Prostate gland (tissue), 2 donors: ENCODE results near the gene TFRC. TPM values are rescaled to one million over a fixed set of nuclear protein-coding genes. Genes with fewer than 3 reads are reported as not detected.

Experiments used
- DNase-seq: peaks from one replicate; pipeline ENCODE4 v3.0.0-alpha.2; 2019; ENCODE audit warnings: low spot score
- H3K27ac ChIP-seq, 2 donors: fragments of 200-600 bp; sonication (generic); 2 replicates each; pipeline ENCODE4 v1.5.1; 2017 to 2019
- H3K27me3 ChIP-seq: fragments of 200-600 bp; sonication (generic); replicated peaks from 2 replicates; pipeline ENCODE4 v1.5.1; 2019; ENCODE audit not compliant: insufficient read depth
- H3K36me3 ChIP-seq, 2 donors: fragments of 200-600 bp; sonication (generic); 1 replicate in 1 of 2; 2 replicates in 1 of 2; pipeline versions ENCODE4 v1.5.1 to v1.8.1; 2017 to 2019
- H3K4me1 ChIP-seq: fragments of 200-600 bp; sonication (generic); replicated peaks from 2 replicates; pipeline ENCODE4 v1.5.1; 2019
- H3K4me3 ChIP-seq, 2 donors: fragments of 200-600 bp; sonication (generic); 2 replicates each; pipeline ENCODE4 v1.5.1; 2017 to 2019
- H3K9me3 ChIP-seq: fragments of 200-600 bp; sonication (generic); 2 replicates; pipeline ENCODE4 v1.5.1; 2017
- POLR2A ChIP-seq: fragments of 450-650 bp; IDR thresholded peaks from one replicate; pipeline ENCODE4 v1.6.1; 2016; ENCODE audit warnings: antibody characterized with exemption, mild to moderate bottlenecking
- POLR2AphosphoS5 ChIP-seq: sonication (generic); formaldehyde crosslinking; IDR thresholded peaks from one replicate; pipeline ENCODE4 v1.6.1; 2017; ENCODE audit warnings: antibody characterized with exemption
- WGBS: methylation state at CpG from one replicate; pipeline ENCODE4 v1.1.5; 2018; 5-methylcytosine and 5-hydroxymethylcytosine counted together
- intact Hi-C: fragments of 100-400 bp; cut with DNase I; formaldehyde crosslinking; loops from one replicate; pipeline ENCODE4 v1.14.2; 2022
- total RNA-seq, 2 donors: library from RNA; depleted of rRNA; stranded (reverse); fragments of >200 nt; gene quantifications; one replicate each; pipeline ENCODE4 v1.1.0, GENCODE V29; 2016
- TF ChIP-seq, protein P1 (sequence below), 4 experiments: fragments of 200-600 bp in 2 of 4; fragments of 450-650 bp in 2 of 4; sonication (generic) in 2 of 4; IDR thresholded peaks; 1 replicate in 3 of 4; 2 replicates in 1 of 4; pipeline ENCODE4 v1.5.1; 2016 to 2019; ENCODE audit warnings: antibody characterized with exemption in 4 of 4, mild to moderate bottlenecking in 2 of 4, moderate library complexity in 2 of 4

The TFRC gene
- total RNA-seq, 2 donors from 2014 or later = 33.8 to 68.1 TPM

DNA sequence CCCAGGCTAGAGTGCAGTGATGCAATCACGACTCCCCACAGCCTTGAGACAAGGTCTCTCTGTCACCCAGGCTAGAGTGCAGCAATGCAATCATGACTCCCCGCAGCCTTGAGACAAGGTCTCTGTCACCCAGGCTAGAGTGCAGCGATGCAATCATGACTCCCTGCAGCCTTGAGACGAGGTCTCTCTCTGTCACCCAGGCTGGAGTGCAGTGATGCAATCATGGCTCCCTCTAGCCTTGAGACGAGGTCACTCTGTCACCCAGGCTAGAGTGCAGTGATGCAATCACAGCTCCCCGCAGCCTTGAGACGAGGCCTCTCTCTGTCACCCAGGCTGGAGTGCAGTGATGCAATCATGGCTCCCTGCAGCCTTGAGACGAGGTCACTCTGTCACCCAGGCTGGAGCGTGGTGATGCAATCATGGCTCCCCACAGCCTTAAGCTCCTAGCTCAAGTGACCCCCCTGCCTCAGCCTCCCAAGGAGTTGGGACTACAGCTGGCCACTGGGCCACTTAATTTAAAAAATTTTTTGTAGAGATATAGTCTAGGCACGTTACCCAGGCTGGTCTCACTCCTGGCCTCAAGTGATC is 26.1 kb downstream of the TFRC start:
- Histone ChIP-seq H3K27me3 (no peaks in the 10 kb centered on the region), H3K36me3 (peaks cover 8 to 18% of the 10 kb centered on the region in 2 donors), H3K4me1 (no peaks in the 10 kb centered on the region), H3K27ac (no peak overlapping the region), H3K4me3 (no peak overlapping the region), H3K9me3 (no peaks in the 10 kb centered on the region)
- intact Hi-C loops = no loop called here
- DNase-seq = no peak
- 87% methylated on average over 10 of the region's 10 CpGs for WGBS
- TF ChIP-seq, protein P1, sequence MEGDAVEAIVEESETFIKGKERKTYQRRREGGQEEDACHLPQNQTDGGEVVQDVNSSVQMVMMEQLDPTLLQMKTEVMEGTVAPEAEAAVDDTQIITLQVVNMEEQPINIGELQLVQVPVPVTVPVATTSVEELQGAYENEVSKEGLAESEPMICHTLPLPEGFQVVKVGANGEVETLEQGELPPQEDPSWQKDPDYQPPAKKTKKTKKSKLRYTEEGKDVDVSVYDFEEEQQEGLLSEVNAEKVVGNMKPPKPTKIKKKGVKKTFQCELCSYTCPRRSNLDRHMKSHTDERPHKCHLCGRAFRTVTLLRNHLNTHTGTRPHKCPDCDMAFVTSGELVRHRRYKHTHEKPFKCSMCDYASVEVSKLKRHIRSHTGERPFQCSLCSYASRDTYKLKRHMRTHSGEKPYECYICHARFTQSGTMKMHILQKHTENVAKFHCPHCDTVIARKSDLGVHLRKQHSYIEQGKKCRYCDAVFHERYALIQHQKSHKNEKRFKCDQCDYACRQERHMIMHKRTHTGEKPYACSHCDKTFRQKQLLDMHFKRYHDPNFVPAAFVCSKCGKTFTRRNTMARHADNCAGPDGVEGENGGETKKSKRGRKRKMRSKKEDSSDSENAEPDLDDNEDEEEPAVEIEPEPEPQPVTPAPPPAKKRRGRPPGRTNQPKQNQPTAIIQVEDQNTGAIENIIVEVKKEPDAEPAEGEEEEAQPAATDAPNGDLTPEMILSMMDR (IDR thresholded peaks at IDR 0.05) = no peak

GRCh38 chr3:196055240-196055639 is 26.6 kb downstream of the TFRC start:
- intact Hi-C loops = no loop called here
- no peak overlapping the region for H3K4me3 ChIP-seq
- no peaks in the 10 kb centered on the region for H3K4me1 ChIP-seq
- peaks cover 8 to 18% of the 10 kb centered on the region in 2 donors for H3K36me3 ChIP-seq
- no peak for DNase-seq
- H3K9me3 ChIP-seq = no peaks in the 10 kb centered on the region
- H3K27ac ChIP-seq = no peak overlapping the region
- no peak for TF ChIP-seq POLR2AphosphoS5
- TF ChIP-seq, protein P1 (IDR thresholded peaks at IDR 0.05) = no peak
- TF ChIP-seq POLR2A = no peak
- WGBS = 84% methylated on average over 8 of the region's 8 CpGs
- H3K27me3 ChIP-seq = no peaks in the 10 kb centered on the region

DNA sequence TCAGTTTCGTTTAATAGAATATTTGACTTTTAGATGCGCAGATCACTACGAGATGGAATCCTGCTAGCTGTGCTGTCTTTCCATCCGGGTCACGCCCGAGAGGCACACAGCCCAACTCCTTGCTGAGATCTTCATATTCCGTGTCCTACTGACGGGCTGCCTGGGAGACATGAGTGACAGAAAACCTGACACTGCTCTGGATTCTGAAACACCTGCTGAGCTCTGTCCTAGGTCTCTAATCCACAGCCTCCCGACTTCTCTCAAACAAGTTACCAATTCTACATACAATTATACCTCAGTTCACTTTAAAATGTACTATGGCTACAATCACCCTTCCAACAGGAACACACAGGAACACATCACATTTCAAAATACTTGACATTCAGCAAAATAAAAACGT is 27.2 kb downstream of the TFRC start:
- TF ChIP-seq POLR2AphosphoS5 (no peak), POLR2A (no peak)
- TF ChIP-seq, protein P1 (IDR thresholded peaks at IDR 0.05) = no peak
- Histone ChIP-seq H3K36me3 (peaks cover 8 to 18% of the 10 kb centered on the region in 2 donors), H3K27me3 (no peaks in the 10 kb centered on the region), H3K4me1 (no peaks in the 10 kb centered on the region), H3K4me3 (no peak overlapping the region), H3K27ac (no peak overlapping the region), H3K9me3 (no peaks in the 10 kb centered on the region)
- 88% methylated on average over 10 of the region's 10 CpGs for WGBS
- DNase-seq = no peak
- intact Hi-C loops = no loop called here

DNA sequence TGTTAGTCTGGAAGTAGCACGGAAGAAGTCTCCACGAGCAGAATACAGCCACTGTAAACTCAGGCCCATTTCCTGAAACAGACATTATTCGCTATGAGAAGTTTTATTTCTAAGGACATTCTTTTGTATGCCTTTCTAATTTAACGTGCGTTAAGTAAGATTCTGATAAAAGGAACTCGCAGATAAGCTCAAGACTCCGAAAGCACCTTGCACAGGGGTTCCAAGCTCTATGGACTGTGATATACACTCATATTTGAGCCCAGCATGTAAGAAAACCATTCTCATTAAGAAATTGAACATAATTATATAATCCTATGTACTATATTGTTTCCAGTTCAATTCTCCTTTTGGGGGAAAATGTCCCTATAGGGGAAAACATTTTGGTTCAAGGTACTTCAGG is 28.4 kb downstream of the TFRC start:
- peaks cover 8 to 15% of the 10 kb centered on the region in 2 donors for H3K36me3 ChIP-seq
- 94% methylated on average over 7 of the region's 7 CpGs for WGBS
- no peak overlapping the region for H3K4me3 ChIP-seq

More for the DNA sequence above, 28.4 kb downstream of the TFRC start:
- no peaks in the 10 kb centered on the region for H3K9me3 ChIP-seq
- no peak overlapping the region for H3K27ac ChIP-seq
- H3K27me3 ChIP-seq = no peaks in the 10 kb centered on the region
- no peak for TF ChIP-seq POLR2AphosphoS5
- TF ChIP-seq POLR2A = no peak
- TF ChIP-seq, protein P1 (IDR thresholded peaks at IDR 0.05) = no peak
- no peaks in the 10 kb centered on the region for H3K4me1 ChIP-seq
- intact Hi-C loops = no loop called here
- no peak for DNase-seq
